Measurements from ENCODE around the gene PRSS33. TPM values are rescaled to one million over a fixed set of nuclear protein-coding genes. Genes with fewer than 3 reads are reported as not detected.

PRSS33 gene
- polyA plus RNA-seq, 1 donor: not detected

GRCh38 chr16:2743007-2743810 lies 44.2 kb downstream of the PRSS33 start:
- DNase-seq (ENCODE audit: low read depth): no peak

GRCh38 chr16:2742323-2743006 lies 44.9 kb downstream of the PRSS33 start:
- no peak for DNase-seq (ENCODE audit: low read depth)

- DNase-seq (ENCODE audit: low read depth): no peak
Measured at GRCh38 chr16:2741168-2741567, 46.2 kb downstream of the PRSS33 start.

GRCh38 chr16:2740476-2740875 lies 46.9 kb downstream of the PRSS33 start:
- DNase-seq (ENCODE audit: low read depth): no peak

- DNase-seq (ENCODE audit: low read depth): no peak
Measured at GRCh38 chr16:2739625-2740430, 47.5 kb downstream of the PRSS33 start.

- DNase-seq (ENCODE audit: low read depth): no peak
Measured at GRCh38 chr16:2738615-2739014, 48.7 kb downstream of the PRSS33 start.

- no peak for DNase-seq (ENCODE audit: low read depth)
Measured at GRCh38 chr16:2737895-2738418, 49.4 kb downstream of the PRSS33 start.

- no peak for DNase-seq (ENCODE audit: low read depth)
Measured at GRCh38 chr16:2737238-2737605, 50.1 kb downstream of the PRSS33 start.

- no peak for DNase-seq (ENCODE audit: low read depth)
Measured at GRCh38 chr16:2736476-2737237, 50.7 kb downstream of the PRSS33 start.

GRCh38 chr16:2734844-2735515 lies 52.4 kb downstream of the PRSS33 start:
- no peak for DNase-seq (ENCODE audit: low read depth)

Other genes with a start within 250 kb of the PRSS33 start
- 30.2 TPM for gene PDPK1, start 249.5 kb downstream of the PRSS33 start, polyA plus RNA-seq (ENCODE audit: insufficient read length)
- gene KCTD5, start 105.0 kb downstream of the PRSS33 start, polyA plus RNA-seq (ENCODE audit: insufficient read length): 24.4 TPM
- gene PRSS27, start 67.3 kb downstream of the PRSS33 start, polyA plus RNA-seq (ENCODE audit: insufficient read length): 1.4 TPM
- gene SRRM2, start 34.9 kb downstream of the PRSS33 start, polyA plus RNA-seq (ENCODE audit: insufficient read length): 485 TPM
- 158 TPM for gene ELOB, start 10.3 kb downstream of the PRSS33 start, polyA plus RNA-seq (ENCODE audit: insufficient read length)
- gene PRSS41, start 10.9 kb upstream of the PRSS33 start, polyA plus RNA-seq (ENCODE audit: insufficient read length): not detected
- gene PRSS21, start 29.7 kb upstream of the PRSS33 start, polyA plus RNA-seq (ENCODE audit: insufficient read length): 0.28 TPM
- gene ZG16B, start 42.7 kb upstream of the PRSS33 start, polyA plus RNA-seq (ENCODE audit: insufficient read length): 0.39 TPM
- not detected for gene PRSS22, start 70.6 kb upstream of the PRSS33 start, polyA plus RNA-seq (ENCODE audit: insufficient read length)
- gene FLYWCH2, start 95.7 kb upstream of the PRSS33 start, polyA plus RNA-seq (ENCODE audit: insufficient read length): 14.1 TPM
- 24.9 TPM for gene FLYWCH1, start 124.4 kb upstream of the PRSS33 start, polyA plus RNA-seq (ENCODE audit: insufficient read length)
- gene KREMEN2, start 176.7 kb upstream of the PRSS33 start, polyA plus RNA-seq (ENCODE audit: insufficient read length): 4.0 TPM
- gene PAQR4, start 181.8 kb upstream of the PRSS33 start, polyA plus RNA-seq (ENCODE audit: insufficient read length): 5.3 TPM
- gene PKMYT1, start 192.9 kb upstream of the PRSS33 start, polyA plus RNA-seq (ENCODE audit: insufficient read length): 9.9 TPM
- 3.6 TPM for gene CLDN9, start 225.4 kb upstream of the PRSS33 start, polyA plus RNA-seq (ENCODE audit: insufficient read length)
- 0.19 TPM for gene CLDN6, start 230.6 kb upstream of the PRSS33 start, polyA plus RNA-seq (ENCODE audit: insufficient read length)
- gene TNFRSF12A, start 232.8 kb upstream of the PRSS33 start, polyA plus RNA-seq (ENCODE audit: insufficient read length): 79.1 TPM
- gene HCFC1R1, start 236.4 kb upstream of the PRSS33 start, polyA plus RNA-seq (ENCODE audit: insufficient read length): 109 TPM
- 18.4 TPM for gene THOC6, start 236.5 kb upstream of the PRSS33 start, polyA plus RNA-seq (ENCODE audit: insufficient read length)
- not detected for gene BICDL2, start 249.4 kb upstream of the PRSS33 start, polyA plus RNA-seq (ENCODE audit: insufficient read length)